Posterior cingulate gyrus (tissue), 11 donors: Measurements from ENCODE around the gene CYBA.

Experiments
- DNase-seq, 10 donors: peaks; one replicate each; pipeline versions ENCODE4 v3.0.0 to v3.0.0-alpha.2; 2020 to 2021; ENCODE audit warnings: mixed read lengths in 3 of 10
- intact Hi-C: fragments of 100-400 bp; cut with DNase I; formaldehyde crosslinking; loops from one replicate; pipeline ENCODE4 v1.15.1; 2023

CYBA gene

DNA sequence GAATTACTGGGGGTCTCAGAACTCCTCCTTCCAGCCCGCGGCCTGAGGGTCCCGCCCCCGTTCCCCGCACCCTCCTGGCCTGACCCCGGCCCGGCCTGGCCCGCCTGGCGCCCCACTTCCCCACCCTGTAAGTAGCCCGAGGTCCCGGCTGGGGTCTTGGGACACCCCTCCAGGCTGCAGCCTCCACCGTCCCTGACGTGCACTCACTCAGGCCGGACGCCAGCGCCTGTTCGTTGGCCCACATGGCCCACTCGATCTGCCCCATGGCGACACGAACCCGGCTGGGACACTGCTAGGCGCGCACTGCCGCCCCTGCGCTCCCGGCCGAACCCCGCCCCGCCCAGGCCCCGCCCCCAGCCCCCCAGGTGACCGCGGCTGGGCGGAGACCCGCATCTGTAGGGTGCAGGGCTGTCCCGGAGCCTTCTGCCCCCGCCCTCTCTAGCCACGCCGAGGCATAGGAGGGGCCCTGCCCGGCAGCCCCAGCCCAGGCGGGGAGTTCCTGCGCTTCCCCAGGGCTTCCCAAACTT, at the start of gene CYBA:
Gene CYBA, minus strand, starts transcription at position 305 of the 527 bp plus-strand sequence. Its CDS starts 40 bp downstream, at position 265.
- peak in 3 of 10 donors; percentile 26 to 91 (median 43) for DNase-seq
- intact Hi-C loops: no loop called here

DNA sequence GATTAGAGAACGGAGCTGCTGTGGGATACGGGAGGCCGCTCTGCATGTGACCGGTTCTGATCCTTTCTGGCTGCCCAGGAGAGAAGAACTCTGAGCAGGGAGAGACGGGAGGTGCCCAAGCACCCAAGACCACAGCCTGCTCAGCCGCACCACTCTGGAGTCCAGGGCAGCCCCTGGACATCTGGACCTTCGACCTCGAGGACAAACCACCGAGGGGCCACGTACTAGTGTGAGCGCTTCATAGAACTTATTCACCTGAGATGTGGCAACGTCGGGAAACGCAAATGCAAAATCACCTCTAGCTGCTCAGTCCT, 49.4 kb upstream of the CYBA start:
- intact Hi-C loops: no loop called here
- DNase-seq: no peak

DNA sequence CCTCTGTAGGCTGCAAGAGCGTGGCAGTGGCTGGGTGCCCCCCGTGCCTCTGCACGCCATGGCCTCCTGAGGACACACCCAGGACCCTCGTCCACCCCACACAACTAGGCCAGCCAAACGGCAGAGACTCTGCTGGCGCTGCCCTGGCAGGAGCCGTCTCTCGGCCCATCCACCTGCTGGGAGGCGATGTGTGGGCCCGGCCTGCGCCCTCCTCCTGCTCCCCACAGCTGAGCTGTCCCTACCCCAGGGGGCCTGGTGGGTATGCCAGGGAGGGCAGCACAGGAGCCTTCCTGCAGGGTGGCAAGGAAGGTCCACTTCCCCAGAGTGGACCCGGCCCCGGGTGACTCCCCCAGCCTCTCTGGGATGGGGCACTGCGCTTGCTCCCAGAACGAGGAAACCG, 48.3 kb upstream of the CYBA start:
- DNase-seq: no peak
- intact Hi-C loops: no loop called here

DNA sequence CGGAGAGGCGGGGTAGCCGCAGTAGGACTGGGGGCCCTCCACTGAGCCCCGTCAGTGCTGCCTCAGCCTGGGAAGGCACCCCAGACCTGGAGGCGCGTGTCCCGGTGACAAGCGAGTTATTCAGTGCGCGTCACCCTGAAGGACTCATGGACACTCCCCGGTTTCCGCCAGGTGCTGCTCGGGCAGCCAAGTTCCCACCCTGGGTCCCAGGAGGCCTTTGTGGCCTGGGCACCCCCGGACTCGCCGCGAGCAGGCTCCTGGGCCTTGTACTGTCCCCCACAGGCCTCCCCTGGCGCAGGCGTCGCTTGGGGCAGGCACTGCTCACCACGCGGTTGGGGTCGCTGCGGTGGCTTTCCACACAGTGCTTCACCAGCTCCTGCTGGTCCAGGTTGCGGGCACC, 47.8 kb upstream of the CYBA start:
- intact Hi-C loops: no loop called here
- DNase-seq: no peak

DNA sequence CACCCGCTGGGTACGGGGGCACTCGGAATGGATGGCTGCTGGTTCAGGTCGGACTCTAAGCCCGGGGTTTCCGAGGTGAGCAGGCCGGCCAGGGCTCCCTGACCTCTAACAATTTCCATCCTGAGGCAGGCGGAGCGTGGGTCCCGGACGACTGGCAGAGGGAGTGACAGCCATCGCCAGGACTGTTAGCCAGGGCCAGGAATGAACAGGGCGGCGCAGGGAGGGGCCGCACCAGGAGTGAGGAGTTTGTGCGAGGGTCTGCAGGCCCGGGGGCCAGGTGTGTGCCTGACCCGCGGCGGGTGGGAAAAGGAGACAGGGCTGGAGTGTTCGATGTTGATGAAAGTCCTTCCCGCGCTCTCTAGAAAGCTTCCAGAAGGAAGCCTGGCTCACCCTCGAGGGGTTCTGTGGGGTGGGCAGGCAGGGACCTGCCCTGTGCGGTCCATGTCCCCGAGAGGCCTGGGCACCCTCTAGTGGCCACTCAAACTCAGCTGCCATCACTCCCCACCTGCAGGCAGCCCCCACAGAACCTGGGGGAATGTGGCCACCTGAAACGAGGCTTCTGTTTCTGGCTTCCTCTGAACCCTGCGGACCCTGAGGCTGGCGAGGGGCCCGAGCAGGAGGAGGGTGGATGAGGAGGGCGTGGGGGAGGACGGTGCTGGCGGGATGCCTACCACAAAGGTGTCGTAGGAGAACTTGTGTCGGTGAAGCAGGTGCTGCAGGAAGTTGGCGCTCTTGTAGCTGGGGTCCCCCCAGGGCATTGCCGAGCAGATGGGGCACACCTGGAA, 47.2 kb upstream of the CYBA start:
- DNase-seq: no peak
- intact Hi-C loops: no loop called here

DNA sequence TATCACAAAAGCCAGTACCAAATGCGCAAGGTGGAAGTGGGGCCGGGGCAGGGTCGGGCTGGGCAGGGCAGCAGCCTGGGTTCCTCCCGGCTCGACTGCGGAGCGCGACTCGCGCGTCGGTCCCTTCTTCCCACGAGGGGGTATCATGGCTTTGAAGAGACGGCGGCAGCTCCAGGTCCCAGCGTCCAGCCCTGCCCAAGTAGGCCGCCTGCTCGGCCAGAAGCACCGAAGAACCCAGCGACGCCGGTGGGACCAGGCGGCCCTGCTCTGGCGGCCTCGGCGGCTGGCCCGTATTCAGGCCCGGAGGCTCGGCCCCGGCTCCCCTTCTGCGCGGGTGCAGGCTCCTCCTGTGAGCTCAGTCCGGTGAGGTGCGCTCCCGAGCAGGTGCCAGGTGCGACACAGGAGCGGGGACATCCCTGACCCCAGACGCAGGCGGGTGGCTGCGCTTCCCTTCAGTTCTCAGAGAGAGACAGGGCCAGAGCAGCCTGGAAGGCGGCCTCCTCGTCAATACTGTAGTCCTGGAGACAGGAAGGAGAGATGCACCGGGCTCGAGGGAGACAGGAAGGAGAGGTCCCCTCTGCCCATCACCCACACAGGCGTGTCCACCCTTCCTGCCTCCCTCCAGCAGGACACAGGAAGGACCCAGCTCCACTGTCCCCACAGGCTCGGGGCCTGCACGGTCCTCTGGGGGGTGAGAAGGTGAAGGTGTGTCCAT, 46.4 kb upstream of the CYBA start:
- intact Hi-C loops: no loop called here
- DNase-seq: no peak

DNA sequence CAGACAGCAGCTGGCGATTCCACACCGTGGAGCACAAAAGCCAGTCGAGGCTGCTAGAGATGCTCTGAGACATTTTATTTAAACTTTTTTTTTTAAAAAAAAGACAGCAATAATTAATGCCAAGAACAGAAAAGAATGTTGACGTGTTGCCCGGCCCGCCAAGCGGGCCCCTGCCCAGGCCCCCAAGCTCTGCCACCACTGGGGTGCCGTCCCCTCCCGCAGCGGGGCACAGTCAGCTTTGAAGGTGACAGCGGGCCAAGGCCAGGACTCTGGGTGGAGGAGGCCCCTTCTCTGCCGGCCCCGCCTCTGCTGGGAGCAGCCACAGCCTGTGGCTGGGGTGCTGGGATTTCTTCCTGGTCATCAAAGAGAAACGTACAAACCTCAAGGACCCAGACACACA, 45.6 kb upstream of the CYBA start:
- intact Hi-C loops: no loop called here

DNA sequence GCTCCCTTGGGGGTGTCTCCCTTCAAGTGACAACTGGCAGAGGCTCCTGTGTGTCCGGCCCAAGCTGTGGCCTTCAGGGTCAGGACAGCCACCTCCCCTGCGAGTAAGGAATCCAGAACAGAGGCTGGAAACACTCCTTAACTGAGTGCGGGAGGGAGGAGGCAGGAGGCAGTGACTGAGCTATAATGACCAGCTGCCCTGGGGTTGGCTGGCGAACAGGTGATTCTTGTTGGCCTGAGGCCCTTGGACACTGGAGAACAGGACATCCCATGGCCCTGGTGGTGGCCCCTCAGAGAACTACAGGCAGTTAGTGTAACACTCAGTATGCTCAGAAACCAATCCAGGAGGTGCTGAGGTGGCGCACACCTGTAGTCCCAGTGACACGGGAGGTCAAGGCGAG, 44.9 kb upstream of the CYBA start:
- DNase-seq: no peak
- intact Hi-C loops: no loop called here

More for the DNA sequence above, 45.6 kb upstream of the CYBA start:
- DNase-seq: no peak

DNA sequence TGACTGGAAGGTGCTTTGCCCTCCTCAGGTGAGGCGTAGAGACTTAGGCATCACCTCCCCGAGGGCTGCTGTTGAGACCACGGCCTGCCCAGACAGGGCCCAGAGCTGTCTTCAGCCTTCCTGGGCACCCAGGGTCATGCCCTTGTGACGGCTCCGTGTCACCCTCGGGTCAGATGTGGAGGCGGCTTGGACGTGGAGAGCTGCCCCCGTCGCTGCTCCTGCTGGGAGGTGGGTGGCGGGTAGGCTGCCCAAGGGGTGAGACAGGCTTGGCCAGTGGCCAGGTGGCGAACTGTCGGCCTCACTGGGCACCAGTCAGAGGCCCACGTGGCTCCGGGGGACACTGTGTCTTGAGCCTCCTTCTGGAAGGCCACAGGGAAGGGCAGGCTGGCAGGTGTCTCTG, 44.4 kb upstream of the CYBA start:
- no peak for DNase-seq
- intact Hi-C loops: no loop called here

DNA sequence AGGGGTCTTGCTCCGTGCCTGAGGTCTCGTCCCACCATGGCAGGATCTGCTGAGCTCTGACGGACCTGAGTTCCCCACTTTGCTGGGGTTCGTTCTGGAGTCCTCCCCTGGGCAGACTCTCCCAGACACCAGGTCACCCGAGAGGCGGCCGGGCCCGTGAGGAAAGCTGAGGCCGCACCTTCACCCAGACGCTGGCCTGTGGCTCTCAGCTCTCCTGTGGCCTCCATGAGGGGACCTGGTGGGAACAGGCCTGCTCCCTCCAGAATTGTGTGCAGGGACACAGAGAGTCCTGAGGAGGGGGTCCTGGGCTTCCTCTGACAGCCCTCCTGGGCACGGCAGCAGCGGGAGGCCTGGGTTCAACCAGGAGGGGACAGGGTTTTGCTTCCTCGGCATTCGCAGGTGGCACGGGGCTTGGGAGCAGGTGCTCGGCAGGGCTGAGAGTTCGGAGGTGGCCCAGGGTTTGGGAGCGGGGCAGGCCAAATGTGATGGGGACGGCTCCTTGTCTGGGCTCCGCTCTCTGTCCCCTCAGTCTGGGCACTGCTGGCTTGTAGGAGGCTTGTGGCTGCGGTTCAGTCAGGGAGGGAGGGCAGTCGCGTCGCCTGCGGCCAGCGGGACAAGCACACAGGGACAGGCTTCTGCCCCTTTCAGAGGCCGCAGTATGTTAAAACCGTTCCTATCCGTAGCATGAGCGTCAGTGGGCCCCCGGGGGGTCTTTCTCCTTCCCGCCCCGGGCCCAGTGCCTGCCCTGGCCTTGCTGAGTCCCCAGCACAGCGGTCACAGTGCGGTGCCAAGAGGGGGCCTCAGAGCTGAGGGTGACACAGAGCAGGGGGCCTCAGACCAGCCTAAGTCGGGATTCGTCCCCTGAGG, 43.6 kb upstream of the CYBA start:
- intact Hi-C loops: no loop called here
- DNase-seq: no peak

DNA sequence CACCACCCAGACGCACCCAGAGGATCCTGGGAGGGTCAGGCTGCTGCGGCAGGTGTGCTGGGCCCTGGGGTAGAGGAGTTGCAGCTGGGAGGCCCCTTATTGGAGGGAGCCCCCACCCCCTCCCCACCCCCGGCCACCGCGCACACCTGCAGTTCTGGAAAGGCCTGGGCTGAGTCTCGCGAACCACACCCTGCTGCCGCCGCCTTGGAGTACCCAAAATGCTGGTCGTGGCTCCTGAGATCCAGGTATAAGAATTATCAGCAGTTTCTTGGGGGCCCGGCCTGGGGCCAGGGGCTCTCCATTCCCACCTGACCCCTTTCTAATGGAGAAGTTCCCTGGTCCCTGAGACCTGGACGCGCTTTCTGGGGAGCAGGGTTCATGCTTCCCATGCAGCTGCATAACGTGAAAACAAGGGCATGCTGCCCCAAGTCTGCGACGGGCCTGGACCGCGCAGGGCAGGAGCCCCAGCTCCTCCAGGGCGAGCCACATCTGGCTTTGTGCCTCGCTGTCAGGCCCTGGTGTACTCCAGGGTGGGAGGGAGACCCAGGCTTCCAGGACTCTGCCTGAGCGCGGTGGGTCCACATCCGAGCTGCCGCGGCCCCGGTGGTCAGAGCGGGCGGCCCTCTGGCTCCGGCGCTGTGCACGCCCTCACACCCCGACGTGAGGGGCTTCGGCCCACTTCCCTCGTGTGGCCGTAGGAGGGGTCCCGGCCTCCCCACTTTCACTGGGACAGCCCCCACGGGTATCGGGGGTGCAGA, 42.7 kb upstream of the CYBA start:
- intact Hi-C loops: no loop called here
- DNase-seq: no peak

DNA sequence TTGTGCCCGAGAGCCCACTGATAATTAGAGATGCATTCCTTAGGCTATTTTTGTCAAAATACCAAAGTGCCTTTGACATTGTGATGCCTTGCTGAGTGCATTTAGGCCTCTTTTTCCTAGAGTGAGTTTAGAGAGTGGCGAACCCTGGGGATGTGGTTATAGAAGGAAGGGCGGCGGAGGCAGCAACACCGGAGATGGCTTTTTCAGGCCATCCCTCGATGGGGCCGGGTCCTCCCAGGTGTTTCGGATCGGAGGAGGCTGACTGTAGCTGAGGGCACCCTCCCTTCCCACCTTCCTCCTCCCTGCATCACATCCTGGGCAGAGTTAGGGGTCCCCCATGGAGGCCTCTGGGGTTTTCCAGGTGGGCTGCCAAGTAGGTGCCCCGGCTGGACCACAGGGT, 42.0 kb upstream of the CYBA start:
- no peak for DNase-seq
- intact Hi-C loops: no loop called here

DNA sequence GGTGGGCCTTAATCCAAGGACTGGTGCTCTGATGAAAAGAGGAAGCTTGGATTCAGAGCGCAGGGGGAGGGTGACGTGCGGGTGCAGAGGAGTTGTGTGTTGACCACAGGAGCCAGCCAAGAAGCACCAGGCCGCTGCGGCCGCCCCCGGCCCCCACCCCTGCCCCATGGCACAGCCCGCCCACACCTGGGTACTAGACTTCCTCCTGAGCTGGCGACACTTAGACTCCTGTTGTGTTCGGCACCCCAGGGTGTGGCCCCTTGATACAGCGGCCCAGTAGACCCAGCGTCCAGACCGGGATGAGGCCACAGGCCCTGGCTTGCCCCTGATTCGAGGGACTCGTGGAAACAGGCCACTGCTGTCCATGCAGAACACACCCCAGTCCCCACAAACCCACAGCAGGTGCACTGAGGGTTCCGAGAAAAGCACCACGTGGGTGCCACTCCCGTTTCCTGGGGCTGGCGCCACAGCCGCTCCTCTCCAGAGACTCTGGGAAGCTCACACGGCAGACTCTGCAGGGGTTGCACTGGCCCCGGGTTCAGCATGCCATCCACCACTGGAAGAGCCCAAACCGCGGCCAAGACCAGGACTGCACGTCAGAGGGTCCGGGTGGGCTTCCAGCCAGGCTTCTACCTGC, 41.2 kb upstream of the CYBA start:
- peak in 1 of 10 donors; percentile 84 for DNase-seq

DNA sequence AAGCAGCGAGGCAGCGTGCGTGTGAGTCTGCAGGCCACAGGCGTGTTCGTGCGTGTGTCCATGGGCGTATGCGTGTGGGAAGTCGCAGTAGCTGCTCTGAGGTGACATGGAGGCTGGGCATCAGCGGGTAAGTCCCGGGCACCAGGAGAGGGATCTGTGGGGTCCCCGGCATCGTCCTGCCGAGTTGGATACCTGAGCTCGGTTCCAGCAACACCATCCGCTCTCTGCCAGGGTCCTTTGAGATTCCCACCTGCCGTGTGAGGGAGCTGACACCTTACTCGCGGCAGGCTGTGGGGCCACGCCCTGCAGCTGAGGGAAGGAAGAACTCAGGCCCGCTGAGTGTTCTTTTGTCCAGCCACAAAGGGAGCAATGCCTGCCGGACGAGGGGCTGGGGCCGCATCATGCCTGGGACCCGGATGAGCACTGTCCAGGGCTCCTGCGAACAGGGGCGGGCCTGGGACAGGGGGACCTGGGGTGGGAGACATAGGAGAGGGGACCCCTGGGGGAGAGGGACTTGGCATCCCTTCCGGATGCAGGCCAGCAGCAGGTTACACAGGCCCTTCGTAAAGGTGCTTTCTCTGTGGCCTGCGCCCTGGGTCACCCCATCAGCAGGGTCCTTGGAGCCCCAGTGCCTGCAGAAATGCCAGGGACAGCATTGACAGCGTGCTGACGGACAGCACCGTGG, 40.4 kb upstream of the CYBA start:
- intact Hi-C loops: no loop called here
- no peak for DNase-seq

More for the DNA sequence above, 41.2 kb upstream of the CYBA start:
- intact Hi-C loops: no loop called here

DNA sequence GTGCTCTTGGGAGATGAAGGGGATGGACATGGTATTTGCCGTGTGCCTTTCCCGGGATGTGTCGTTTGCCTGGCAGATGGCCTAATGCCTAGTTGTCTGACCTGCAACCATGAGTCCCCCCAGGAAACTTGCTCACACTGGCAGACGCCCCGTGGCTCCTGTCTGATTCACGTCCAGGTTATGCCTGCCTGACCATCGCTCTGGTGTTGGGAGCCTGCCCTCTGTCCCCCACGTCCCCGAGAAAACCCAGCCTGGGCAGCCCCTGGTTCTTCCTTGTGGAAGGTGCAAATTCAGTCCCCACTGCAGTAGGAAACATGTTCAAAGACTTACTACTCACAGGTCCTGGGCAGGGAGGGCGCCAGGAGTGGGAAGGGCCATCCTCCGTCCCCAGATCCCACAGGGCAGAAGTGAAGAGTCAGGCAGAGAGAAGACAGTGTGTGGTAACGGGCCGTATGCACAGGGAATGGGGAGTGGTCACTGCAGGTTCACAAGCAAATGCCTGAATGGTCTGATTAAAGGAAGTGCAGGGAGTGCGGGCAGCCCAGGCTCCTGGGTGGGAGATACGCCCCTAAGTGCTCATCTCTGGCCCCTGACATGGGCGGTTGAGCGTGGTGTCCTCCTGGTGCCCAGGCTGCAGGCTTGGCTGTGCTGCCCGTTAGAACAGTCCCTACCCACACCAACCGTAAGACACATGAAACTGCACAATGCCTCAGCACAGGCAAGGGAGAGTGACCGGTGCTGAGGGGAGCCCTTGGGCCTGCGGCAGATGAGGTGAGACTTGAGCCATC, 39.7 kb upstream of the CYBA start:
- intact Hi-C loops: no loop called here
- DNase-seq: no peak

DNA sequence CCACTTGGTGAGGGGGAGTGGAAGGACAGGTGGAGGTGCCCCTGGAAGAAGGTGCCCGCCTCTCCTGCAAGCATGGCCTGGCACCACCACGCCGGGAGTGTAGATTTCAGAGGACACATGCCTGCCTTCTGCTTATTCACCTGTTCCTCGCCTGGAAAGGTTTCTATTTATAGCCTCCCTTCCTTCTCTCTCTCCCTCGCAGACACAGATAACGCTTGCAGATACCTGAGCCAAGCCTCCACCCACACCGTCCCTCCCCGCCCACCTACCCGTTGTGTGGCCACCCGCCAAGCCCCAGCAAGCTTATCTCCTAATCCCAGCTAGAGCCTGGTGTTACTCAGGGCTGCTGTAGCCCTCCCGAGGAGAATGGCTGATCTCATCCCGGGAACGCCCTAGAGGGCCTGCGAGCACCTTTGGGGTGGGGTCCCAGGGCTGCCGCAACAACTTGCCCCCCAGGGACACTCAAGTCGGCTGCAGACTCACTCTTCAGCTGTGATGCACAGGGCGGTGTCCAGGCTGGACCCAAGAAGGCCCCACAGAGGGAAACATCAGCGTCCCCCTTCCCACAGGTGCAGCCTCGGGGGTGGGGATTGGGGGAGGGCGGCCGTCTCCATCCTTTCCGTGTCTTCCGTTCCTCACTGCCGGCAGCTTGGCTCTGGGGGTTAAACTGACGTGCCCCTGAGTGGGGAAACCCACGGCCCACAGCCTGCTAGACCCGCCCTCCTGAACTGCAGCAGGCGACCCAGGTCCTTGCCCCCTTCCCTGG, 37.3 kb upstream of the CYBA start:
- DNase-seq: peak in 8 of 10 donors; percentile 60 to 95 (median 70)
- intact Hi-C loops: no loop called here

DNA sequence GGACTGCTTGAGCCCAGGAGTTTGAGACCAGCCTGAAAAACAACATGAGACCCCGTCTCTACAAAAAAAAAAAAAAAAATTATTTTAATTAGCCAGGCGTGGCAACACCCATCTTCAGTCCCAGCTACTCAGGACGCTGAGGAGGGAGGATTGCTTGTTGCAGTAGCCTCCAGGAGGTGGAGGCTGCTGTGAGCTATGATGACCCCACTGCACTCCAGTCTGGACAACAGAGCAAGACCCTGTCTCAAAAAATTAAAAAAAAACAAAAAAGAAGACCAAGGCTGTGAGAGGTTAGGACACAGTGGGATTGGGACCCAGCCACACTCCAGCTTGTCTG, 36.8 kb upstream of the CYBA start:
- no peak for DNase-seq
- intact Hi-C loops: no loop called here

DNA sequence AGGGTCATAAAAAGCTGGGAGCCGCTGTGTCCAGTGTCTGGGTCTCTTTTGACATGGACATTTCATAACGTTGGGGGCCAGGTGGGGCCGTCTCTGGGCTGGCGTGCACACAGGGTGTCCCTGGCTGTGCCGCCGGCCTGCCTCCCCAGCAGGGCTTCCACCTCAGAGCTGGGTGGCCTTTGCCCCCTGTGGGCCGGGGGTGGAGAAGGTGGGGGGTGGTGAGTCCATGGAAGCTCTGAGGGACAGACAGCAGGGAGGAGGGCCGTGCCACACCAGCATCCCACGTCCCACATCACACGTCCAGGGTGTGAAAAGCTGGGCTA, 36.4 kb upstream of the CYBA start:
- intact Hi-C loops: no loop called here
- peak in 1 of 10 donors; percentile 84 for DNase-seq
